GM21529 (cell line): ENCODE data around the gene LDLRAD3.

Experiments
- ATAC-seq: cut with Tn5 transposase; IDR thresholded peaks from one replicate; pipeline ENCODE4 v1.9.1; 2021; ENCODE audit not compliant: unreplicated experiment

Gene LDLRAD3

DNA sequence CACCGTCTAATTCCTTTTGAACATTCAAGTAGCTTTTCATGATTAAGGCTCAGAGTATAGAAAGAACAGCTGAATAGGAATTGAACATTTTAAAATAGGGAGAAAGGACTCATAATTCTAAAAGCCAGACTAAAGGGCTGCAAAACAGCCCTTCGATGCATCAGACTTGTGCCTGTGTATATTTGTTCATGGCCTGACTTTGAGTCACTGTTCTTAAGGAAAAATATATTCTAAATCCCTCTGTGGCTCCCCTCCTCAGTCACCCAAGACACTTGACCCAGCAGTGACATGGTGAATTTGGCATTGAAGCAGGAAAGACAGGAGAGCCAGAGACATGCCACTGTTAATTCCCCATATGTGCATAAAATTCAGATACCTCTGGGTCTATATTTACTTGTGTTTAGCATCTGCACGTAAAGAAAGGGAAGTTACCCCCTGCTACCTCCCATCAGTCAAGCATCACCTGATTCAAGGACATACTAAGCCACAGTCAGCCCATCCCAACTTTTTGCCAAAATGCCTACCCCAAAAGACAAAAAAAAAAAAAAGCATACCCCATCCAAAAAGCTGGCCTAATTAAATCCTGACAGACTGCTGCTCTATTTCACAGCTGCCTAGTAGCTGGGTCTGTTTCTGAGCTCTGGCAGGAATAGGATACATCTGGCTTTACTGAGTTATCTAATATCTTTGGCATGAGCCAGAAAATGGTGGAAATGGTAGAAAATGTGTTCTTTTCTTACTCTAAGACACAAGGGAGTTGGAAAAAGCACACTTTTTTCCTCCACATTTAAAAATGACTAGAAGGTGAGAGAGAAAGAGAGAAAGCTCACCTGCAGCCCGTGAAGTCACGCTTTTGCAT lies 251.9 kb downstream of the LDLRAD3 start:
- ATAC-seq: no peak

DNA sequence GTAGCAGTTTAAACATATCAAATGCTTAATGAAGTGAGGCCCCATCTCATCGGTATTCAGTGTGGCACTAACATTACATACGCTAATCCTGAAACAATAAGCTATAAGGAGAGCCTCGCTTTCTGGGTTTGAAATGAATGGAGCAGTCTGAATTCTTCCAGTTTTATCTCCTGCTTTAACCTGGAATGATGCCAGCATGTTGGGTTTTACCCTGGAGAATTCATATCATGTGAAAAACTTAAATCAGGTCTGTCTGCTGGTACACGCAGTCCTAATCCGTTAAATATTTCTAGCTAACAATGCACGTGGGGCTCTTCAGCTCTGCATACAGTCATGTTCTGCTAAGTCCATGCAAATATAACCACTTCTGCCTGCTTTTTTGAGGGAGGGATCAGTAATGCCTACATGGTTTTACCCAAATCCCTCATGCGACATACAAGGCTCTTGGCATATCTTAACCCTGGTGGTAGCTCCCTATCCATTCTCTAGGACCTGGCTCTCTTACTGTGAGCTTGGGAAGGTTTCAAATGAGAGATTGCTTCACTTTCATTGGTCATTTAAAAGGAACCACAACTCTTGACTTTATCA lies 252.6 kb downstream of the LDLRAD3 start:
- ATAC-seq: no peak

DNA sequence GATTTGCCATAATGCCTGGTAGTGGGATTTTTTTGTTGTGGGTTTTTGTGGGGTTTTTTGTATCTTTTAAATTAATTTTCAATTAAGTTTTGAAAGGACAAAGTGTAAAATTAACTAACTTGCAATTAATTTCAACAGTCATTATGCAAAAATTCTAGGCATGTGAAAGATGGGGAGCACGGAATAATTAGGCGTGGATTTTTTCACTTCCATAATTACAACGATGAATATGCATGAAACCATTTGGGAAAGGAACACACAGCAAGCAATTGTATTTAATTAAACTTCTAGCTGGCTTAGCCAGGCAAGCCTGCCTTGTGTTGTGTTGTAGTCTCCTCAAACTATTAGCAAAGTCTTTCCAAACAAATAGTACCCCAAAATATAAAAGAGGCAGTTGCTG lies 257.5 kb downstream of the LDLRAD3 start:
- ATAC-seq: no peak

DNA sequence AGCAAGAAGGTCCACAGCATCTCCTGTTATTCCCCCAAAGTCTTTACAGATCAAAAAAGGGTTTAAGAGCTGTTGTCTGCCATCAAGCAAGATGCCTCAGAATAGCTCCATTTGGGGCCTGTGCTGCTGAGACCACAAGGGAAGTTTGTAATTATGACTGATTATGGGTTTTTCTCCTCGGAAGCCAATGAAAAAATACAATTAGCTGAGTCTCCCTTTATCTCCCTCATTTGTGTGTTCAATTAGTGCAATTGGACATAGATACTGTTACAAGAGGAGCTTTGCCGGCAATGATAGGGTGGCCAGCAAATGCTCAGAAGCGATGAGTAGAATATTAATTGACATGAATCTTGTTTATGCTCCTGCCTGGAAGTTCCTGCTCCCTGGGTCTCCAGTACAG lies 261.7 kb downstream of the LDLRAD3 start:
- no peak for ATAC-seq

DNA sequence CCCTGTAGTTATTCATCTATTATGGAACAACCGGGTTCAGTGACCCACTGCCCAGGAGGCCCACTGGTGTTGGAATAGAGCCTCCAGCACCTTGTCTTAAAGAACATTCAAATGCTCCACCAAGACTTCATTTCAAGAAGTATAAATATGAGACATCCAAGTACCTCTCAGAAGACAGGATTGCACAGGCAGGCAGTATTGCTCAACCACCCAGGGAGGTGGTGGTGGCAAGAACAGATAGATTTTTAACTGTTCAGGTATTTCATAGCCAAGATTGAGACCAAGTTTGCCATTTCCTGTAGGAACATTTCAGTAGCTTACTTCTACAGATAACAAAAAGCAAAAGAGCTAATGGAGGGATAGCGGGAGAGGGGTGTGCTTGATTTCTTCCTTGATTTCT lies 266.7 kb downstream of the LDLRAD3 start:
- ATAC-seq: no peak

DNA sequence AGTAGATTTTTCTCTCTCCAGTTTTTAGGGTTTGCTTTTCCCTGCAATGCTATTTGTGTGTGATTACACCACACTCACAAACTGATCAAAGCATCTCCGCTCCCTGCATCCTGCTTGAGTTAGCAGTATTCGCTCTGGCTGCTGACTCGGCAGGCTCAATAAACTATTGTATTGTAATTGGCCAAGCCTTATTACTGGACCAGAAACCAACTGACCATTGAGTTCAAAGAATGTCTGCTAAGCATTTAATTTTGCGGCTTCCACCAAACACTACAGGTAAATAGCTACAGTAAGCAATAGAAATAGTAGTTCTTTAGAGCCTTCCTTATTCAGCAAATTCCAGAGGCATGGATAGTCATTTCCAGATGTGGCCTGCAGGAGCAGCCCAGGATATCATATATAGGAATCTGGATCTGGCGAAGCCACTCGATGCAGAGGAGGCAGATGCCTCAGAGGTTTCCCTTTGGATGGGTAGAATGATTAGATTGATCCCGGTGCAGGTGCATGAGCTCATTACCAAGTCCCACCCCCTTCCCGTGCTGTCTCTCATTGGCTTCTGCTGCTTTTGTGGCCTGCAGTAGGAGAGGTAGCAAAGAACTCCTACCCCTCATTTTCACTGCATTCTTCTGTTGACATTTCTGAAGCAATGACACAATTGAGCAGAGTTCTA lies 268.0 kb downstream of the LDLRAD3 start:
- ATAC-seq: no peak

DNA sequence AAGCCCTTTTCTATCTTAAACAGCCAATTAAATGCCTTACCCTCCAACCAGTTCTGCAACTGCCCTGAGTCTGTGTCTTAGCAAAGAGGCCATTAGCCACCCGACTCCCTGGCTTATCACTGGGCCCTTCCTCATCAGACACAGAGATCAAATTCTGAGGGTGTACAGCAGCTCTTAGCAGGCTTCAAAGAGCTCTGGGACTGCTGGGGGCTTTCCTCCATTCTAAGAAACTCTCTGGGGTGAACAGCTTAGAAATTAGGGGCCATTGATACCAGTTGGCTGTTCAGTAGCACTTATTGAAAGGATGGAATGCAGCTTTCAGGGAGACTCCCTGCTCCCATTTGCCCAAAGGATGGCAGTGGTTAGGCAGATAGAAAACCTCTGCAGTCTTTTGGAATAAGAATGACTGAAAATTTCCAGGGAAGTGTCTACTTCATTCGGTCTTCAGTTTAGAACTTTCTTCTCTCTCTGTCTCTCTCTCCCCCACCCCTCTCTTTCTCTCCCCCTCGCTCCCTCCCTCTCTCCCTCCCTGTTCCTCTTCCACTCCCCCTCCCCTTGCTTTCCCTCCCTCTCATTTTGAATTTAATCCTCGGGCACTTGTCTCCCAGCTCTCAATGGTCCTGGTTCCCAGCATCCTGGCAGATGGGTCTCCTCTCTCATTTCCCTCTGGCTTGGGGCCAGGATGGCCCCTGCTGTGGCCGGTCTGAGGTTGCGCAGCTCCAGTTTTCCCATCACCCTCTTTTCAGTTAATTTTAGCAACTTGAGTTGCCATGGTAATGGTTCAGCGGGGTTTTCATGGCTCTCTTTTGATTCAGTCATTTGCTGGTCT lies 268.9 kb downstream of the LDLRAD3 start:
- ATAC-seq: no peak

DNA sequence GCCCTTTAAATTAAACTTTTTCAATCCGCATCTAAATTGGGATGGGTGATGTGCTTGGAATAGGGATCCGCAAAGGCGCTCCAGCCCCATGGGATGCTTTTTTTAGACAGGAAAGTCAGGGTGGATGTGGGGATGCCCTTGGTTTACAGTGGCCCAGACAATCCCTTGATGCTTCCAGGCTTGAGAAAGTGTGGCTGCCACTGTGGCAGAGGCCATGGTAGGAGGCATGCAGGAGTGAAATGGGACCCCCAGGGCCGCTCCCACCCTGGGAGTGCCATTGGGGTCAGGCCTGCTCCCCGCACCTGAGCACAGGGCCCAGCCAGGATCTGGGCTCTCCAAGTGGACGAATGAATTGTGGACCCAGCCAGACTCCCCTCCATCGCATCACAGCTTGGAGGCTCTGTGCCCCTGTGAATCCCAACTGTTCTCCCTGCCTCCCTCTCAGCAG lies 269.6 kb downstream of the LDLRAD3 start:
- no peak for ATAC-seq

DNA sequence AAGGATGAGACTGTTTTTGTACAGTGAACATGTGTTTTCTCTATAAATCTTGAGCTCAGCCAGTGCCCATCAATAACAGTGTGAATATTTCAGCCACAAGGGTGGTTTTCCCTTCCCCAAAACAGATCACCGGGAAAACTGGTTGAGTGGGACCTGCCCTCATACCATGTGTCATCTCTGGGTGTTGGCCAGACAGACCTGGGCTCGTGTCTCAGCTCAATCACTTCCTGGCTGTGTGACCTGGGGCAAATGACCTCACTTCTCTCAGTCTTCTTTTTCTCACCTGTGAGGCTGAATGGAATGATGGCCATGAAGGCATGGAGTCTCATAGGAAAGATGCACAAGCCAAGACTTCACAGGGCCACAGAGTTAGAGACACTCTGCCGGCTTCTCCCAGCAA lies 270.6 kb downstream of the LDLRAD3 start:
- ATAC-seq: no peak

DNA sequence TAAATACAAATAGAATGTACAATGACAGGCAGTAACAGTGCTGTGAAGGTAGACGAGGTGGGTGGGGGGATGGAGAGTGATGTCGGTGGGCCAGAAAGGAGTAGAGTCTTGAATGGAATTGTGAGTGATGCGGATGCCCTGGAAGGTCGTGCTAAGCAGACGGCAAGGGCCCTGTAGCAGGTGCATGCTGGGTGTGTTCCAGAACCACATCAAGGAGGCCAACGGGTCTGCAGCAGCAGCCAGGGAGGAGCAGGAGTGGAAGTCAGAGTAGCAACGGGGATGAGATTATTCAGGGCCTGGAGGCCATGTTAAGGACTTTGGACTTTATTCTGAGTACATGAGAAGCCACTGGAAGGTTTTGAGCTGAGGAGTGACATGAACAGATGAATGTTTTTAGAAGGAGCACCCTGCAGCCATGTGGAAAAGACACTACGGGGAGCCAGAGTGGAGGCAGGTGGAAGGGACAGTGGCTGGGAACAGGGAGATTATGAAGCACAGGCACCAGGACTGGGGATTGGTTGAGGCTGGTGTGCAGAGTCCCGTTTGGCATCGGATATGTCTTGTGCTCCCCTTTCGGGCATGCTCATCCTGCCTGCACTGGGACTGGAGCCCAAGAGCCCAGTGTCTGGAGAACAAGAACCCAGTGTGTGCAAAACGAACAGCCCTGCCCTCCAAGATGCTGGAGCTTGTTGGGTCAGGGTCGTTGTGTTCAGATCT lies 271.3 kb downstream of the LDLRAD3 start:
- no peak for ATAC-seq

DNA sequence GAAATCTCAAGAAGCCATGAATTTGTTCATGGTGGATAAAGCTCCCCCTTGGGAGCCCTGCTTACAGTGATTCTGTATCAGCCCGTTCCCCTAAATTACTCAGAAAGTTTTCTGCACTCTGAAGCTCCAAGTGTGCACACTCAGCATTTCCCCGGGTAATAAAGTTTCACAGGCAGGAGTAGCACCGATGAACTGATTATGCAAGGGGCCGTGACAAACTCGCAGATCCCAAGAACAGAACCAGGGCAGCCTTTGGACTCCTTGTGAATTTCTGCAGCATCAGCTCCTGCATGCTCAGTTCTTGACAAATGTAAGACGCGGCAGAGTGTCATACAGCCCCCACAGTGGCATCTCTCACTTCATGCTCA lies 271.8 kb downstream of the LDLRAD3 start:
- no peak for ATAC-seq

DNA sequence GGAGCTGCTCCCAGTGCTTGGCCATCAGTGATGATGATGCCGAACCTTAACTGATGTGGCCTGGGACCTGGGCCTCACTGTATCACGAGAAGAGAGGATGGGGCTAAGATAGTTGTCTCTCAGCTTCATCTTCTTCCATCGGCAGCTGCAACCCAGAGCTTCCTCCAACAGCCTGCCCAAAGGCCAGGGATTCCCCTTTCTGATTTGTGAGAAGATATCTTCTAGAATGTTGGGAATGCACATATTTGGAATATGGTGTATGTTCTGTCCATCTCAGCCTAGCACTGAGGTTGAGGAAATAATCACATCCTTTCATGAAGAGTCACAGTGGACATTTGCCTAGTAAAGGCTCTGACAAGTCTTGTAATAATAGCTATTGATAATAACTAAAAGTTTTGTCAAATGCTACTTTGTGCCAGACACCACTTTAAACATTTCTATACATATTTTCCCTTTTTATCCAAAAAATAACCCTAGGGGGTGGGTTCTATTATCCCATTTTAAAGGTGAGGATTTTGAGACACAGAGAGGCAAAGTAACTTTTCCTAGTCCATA lies 272.3 kb downstream of the LDLRAD3 start:
- ATAC-seq: no peak

DNA sequence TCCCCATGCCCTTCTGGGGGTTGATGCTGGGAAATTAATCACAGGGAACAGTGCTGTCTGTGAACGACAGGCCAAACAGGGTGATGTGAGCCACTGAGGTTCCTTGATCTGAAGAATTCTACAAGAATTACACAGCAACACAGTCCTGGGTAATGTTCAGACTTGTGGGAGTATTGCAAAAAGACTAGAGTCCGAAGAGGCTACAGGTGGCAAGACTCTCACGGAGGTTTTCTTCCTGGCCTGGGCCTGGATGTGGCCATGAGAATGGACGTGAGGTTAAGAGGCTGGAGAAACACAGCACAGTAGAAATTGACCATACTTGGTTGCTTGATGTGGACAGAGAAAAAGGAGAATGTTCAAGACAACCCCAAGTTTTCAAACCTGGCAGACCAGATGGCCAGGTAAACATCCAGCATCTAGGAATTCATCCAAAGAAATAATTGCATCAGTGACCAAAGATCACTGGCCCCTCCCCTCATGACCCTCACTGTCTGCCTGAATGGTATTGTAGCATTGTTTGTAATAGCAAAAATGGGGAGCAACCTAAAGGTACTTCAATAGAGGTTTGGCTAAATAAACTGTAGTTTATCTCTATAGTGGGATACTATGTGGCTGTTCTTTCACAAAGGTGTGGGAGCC lies 274.5 kb downstream of the LDLRAD3 start:
- no peak for ATAC-seq

DNA sequence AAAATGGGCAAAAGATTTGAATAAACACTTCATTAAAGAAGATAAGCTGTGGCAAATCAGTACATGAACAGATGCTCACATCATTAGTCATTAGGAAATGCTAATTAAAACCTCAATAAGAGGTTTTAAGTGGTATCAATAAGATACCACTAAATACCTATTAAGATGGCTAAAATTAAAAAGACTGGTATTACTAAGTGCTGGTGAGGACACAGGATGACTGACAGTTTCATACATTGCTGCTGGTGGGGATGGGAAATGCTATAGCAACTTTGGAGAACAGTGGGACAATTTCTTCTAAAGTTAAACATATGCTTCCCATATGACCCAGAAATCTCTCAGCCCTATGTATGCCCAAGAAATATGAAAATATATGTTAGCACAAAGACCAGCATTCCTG lies 276.1 kb downstream of the LDLRAD3 start:
- ATAC-seq: no peak

DNA sequence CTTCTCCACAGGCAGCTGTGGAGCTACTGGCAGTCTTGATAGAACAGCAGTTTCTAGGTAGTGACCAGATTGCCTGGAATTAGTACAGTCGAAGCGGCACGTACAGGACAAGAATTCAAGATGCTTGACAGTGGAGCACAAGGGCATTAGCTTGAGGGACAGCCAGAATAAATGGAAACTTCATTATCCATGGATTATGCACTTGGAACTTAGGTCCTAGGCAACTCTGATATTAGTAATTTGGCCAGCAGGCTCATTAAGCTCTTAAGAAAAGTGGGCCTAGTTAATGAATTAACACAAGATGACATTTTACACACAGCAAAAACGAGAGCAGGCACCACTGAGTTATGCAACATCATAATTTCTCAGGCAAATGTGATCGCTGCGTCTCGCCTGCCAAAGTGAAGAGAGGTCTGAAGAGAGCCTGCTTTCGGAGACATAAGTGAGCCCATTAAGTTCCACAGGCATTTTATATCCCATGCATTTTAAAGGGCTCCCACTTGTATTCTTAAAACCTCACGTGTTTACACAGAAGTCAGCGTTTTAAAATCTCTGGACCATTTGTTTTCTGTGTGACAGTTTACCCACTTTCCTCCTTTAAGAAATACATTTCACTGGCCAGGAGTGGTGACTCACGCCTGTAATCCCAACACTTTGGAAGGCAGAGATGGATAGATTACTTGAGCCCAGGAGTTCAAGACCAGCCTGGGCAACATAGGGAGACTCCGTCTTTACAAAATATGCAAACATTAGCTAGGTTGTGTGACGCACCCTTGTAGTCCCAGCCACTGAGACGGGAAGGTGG lies 279.2 kb downstream of the LDLRAD3 start:
- ATAC-seq: no peak

DNA sequence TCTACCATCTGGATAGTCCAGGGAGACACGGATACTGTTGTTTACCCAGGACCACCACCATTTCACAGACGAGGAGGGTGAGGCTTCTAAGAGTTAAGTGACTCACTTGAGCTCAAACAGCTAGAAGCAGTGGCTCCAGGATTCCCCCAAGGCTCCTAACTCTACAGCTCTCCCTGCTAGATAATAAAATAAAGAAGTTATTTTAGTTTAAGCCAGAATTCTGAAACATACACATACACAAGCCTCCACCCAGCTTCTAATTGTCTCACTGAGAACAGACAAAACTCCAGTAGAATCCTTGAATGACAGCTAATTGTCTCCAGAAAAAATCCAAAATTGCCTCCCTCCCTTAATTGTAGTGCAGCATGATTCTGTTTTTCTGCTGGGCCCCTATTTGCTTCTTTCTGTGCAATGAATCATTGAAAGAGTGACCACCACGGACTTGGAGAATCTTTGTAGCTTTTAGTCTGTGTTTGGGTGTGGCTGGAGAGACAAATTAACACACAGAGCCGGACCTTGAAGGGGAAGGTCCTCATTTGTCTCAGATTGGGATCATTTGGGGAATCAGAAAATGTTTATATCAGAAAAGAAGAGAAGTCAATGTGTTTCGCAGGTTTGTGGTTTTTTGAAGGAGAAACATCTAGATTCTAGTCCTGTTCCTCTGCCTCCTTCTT lies 280.5 kb downstream of the LDLRAD3 start:
- no peak for ATAC-seq

DNA sequence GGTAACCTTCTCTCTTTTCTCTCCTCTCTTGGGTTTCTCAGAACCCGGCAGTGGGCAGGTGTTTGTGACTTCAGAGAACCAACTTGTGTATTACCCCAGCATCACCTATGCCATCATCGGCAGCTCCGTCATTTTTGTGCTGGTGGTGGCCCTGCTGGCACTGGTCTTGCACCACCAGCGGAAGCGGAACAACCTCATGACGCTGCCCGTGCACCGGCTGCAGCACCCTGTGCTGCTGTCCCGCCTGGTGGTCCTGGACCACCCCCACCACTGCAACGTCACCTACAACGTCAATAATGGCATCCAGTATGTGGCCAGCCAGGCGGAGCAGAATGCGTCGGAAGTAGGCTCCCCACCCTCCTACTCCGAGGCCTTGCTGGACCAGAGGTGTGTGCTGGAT lies 283.2 kb downstream of the LDLRAD3 start:
- ATAC-seq: no peak

DNA sequence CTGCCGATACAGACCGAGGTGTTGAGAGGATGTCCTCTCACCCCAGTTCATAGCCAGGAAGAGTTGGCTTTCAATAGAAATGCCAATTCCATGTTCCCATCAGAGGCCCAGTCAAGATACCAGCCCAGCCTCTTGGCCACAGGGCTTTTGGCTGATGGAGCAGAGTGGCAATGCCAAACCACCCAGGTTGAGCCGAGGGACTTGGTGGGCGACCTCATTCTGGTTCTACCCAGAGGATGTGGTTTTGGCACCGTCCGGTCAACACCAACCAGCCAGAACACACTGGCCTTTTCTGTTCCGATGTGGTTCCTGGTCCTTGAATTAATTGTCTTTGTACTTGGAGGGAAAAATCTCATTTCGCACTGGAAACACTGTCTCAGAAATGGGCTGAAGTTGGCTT lies 284.8 kb downstream of the LDLRAD3 start:
- ATAC-seq: no peak
